ENCODE results near the gene IL17REL. TPM values are rescaled to one million over a fixed set of nuclear protein-coding genes. Genes with fewer than 3 reads are reported as not detected.

IL17REL gene
- total RNA-seq = not detected

- peak; percentile 30 for DNase-seq
- Mint-ChIP-seq H3K36me3 (no peaks in the 10 kb centered on the region), H3K27me3 (peaks cover 14% of the 10 kb centered on the region), H3K9me3 (no peaks in the 10 kb centered on the region), H3K4me3 (no peak within 1 kb of the TSS), H3K27ac (no peak within 1 kb of the TSS), H3K4me1 (peaks cover 5% of the 10 kb centered on the region)
- POLR2A ChIA-PET = no interaction called here
- no peak for ATAC-seq (ENCODE audit: low read depth)
Measured at GRCh38 chr22:50012211-50013181, at the start of gene IL17REL. Gene IL17REL (minus strand): TSS chr22:50012765. CDS start chr22:50012646, 119 bp downstream.

GRCh38 chr22:50061824-50062355 is 49.3 kb upstream of the IL17REL start:
- no peak for DNase-seq
- no peaks in the 10 kb centered on the region for H3K9me3 Mint-ChIP-seq
- no peak for ATAC-seq (ENCODE audit: low read depth)
- H3K27ac Mint-ChIP-seq = no peak overlapping the region
- no peak overlapping the region for H3K4me3 Mint-ChIP-seq
- no peaks in the 10 kb centered on the region for H3K36me3 Mint-ChIP-seq
- POLR2A ChIA-PET = no interaction called here
- peaks cover 19% of the 10 kb centered on the region for H3K27me3 Mint-ChIP-seq
- H3K4me1 Mint-ChIP-seq = peaks cover 4% of the 10 kb centered on the region

GRCh38 chr22:50061141-50061823 is 48.7 kb upstream of the IL17REL start:
- POLR2A ChIA-PET = no interaction called here
- ATAC-seq (ENCODE audit: low read depth) = no peak

DNA sequence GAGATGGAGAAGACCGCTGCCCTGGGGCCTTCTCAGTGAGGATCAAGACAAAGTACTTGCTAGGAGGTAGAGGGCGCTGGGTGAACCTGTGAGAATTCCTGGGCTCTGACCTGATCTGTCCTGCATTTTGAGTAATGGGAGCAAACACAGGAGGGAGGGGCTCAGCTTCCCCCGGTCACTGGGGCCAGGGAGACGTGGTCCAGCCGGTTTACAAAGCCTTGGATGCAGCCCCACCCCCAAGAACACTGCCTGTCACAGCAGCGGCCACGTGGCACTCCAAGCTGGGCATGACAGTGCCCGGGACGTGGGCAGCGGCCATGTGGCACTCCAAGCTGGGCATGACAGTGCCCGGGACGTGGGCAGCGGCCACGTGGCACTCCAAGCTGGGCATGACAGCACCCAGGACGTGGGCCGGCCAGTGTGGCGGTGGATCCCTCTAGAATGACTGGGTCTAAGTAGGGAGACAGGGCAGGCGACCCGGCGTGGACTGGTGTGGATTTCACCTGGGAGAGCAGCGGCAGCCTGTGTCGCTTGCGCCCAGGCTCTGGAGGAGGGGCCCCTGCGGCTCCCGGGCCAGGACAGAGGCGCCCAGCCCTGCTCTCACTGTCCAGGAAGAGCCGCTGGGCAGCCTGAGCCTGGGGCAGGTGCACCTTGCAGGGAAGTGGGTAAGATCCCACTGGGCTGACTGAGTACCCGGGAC is 48.0 kb upstream of the IL17REL start:
- POLR2A ChIA-PET = no interaction called here
- DNase-seq (no peak), ATAC-seq (ENCODE audit: low read depth) (no peak)
- Mint-ChIP-seq H3K27ac (no peak overlapping the region), H3K27me3 (peaks cover 24% of the 10 kb centered on the region), H3K36me3 (no peaks in the 10 kb centered on the region), H3K4me3 (no peak overlapping the region), H3K9me3 (no peaks in the 10 kb centered on the region), H3K4me1 (peaks cover 4% of the 10 kb centered on the region)

More at GRCh38 chr22:50061141-50061823, 48.7 kb upstream of the IL17REL start:
- DNase-seq = no peak
- Mint-ChIP-seq H3K4me1 (peaks cover 4% of the 10 kb centered on the region), H3K9me3 (no peaks in the 10 kb centered on the region), H3K27ac (no peak overlapping the region), H3K36me3 (no peaks in the 10 kb centered on the region), H3K4me3 (no peak overlapping the region), H3K27me3 (peaks cover 24% of the 10 kb centered on the region)

DNA sequence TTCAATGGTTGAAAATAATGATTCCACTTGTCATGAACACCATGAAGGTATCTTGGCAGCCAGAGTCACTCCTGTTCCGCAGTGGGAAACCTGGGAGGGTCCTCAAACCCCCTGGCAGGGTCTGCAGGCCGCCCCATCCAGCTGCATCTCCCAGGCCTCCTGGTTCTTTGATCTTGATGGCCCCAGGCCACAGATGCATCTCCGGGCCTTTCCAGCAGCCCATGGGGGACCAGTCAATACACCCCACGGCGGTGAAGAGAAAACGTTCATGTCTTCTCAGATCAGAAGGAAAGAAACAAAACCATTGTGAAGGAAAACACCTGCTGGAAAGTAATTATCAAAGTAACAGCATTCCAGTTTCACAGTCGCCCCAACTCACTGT is 47.3 kb upstream of the IL17REL start:
- no peak overlapping the region for H3K27ac Mint-ChIP-seq
- POLR2A ChIA-PET = no interaction called here
- H3K4me1 Mint-ChIP-seq = peaks cover 4% of the 10 kb centered on the region
- no peaks in the 10 kb centered on the region for H3K36me3 Mint-ChIP-seq
- peaks cover 24% of the 10 kb centered on the region for H3K27me3 Mint-ChIP-seq
- DNase-seq (no peak), ATAC-seq (ENCODE audit: low read depth) (no peak)
- H3K9me3 Mint-ChIP-seq = no peaks in the 10 kb centered on the region
- no peak overlapping the region for H3K4me3 Mint-ChIP-seq

- Mint-ChIP-seq H3K4me3 (no peak overlapping the region), H3K27ac (no peak overlapping the region), H3K9me3 (no peaks in the 10 kb centered on the region), H3K4me1 (peaks cover 4% of the 10 kb centered on the region), H3K27me3 (peaks cover 25% of the 10 kb centered on the region), H3K36me3 (no peaks in the 10 kb centered on the region)
- POLR2A ChIA-PET = no interaction called here
- no peak for ATAC-seq (ENCODE audit: low read depth)
- no peak for DNase-seq
Measured at GRCh38 chr22:50058906-50059880, 46.6 kb upstream of the IL17REL start.

DNA sequence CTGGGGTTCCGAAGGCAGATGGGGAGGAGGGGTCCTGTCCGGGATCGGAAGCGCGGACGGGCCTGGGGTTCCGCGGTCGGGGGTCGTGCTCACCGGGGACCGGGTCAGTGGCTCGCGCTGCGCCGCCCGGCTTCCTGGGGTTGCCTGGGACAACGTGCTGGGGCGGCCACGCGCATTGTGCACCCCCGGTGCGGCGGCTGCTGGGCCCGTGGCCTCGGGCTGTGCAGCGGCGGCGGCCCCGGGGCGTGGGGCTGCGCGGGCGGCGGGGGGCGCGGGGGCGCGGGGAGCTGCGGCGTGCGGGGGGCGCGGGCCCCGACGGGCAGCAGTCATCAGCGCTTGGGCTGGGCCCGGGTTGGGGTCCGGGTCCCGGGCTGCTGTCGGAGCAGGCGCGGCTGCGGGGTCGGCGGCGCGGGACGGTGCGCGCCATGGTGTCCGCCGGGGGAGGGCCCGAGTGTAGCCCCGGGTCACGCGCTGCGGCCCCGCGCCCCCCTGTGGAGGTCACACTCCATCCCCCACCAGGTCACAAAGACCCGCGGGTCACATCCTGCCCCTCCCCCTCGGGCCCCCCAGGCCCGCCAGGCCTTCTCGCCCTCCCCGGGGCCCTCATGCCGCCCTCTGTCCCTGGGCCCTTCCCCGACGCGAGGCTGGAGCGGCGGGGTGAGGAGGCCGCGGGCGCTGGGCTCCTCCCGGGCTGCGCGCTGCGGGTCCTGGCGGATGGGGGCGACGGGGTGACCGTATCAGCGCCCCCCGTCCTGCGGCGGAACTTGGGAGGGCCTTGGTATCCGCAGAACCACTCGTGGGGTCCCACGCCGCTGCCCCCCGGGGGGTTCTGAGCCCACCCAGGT is 45.7 kb upstream of the IL17REL start, which contains the start of gene TTLL8:
Gene TTLL8, minus strand, starts transcription at position 238 of the 845 bp plus-strand sequence.
- no peak within 1 kb of the TSS for H3K27ac Mint-ChIP-seq
- no peak for DNase-seq
- no peak within 1 kb of the TSS for H3K4me3 Mint-ChIP-seq
- peaks cover 6% of the 10 kb centered on the region for H3K9me3 Mint-ChIP-seq
- H3K36me3 Mint-ChIP-seq = no peaks in the 10 kb centered on the region
- H3K4me1 Mint-ChIP-seq = peaks cover 4% of the 10 kb centered on the region
- POLR2A ChIA-PET = no interaction called here
- peaks cover 30% of the 10 kb centered on the region for H3K27me3 Mint-ChIP-seq
- ATAC-seq (ENCODE audit: low read depth) = no peak

DNA sequence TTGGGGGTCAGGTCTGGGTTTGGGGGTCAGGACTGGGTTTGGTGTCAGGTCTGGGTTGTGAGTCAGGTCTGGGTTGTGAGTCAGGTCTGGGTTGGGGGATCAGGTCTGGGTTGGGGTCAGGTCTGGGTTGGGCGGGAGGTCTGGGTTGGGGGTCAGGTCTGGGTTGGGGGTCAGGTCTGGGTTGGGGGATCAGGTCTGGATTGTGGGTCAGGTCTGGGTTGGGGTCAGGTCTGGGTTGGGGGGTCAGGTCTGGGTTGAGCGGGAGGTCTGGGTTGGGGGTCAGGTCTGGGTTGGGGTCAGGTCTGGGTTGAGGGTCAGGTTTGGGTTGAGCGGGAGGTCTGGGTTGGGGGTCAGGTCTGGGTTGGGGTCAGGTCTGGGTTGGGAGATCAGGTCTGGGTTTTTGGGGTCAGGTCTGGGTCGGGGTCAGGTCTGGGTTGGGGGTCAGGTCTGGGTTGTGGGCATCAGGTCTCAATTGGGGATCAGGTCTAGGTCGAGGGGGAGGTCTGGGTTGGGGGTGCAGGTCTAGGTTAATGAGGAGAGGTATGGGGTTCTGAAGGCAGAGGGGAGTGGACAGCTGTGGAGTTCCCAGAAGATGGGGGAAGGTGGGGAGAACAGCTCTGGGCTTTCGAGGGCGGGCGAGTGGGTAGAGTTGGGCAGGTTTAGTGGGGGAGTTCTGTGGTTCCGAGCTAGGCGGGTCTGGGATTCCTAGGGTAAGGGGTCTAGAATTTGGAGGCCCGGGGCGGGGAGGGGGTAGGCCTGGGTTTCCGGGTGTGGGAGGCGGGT is 44.9 kb upstream of the IL17REL start:
- Mint-ChIP-seq H3K36me3 (no peaks in the 10 kb centered on the region), H3K27ac (no peak overlapping the region), H3K4me3 (no peak overlapping the region), H3K9me3 (peaks cover 6% of the 10 kb centered on the region), H3K27me3 (peaks cover 30% of the 10 kb centered on the region), H3K4me1 (peaks cover 4% of the 10 kb centered on the region)
- POLR2A ChIA-PET = no interaction called here
- DNase-seq (no peak), ATAC-seq (ENCODE audit: low read depth) (no peak)

- DNase-seq = no peak
- Mint-ChIP-seq H3K4me3 (no peak overlapping the region), H3K9me3 (peaks cover 9% of the 10 kb centered on the region), H3K4me1 (peaks cover 2% of the 10 kb centered on the region), H3K27me3 (peaks cover 30% of the 10 kb centered on the region), H3K36me3 (no peaks in the 10 kb centered on the region), H3K27ac (no peak overlapping the region)
- POLR2A ChIA-PET = no interaction called here
- ATAC-seq (ENCODE audit: low read depth) = no peak
Measured at GRCh38 chr22:50056214-50056972, 43.8 kb upstream of the IL17REL start.

DNA sequence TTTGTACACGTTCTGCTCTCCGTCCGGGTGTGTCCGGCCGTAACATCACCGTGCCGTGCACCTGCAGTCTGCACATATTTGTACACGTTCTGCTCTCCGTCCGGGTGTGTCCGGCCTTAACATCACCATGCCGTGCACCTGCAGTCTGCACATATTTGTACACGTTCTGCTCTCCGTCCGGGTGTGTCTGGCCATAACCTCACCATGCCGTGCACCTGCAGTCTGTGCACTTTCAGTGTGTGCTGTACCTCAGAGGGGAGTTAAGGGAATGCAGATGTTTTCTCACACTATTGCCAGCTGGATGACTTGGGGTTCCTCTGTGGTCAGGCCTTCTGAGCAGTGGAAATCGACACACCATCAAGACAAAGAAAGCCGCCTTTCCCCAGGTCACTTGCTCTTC is 41.3 kb upstream of the IL17REL start:
- H3K4me3 Mint-ChIP-seq = no peak overlapping the region
- DNase-seq (no peak), ATAC-seq (ENCODE audit: low read depth) (no peak)
- H3K27me3 Mint-ChIP-seq = peaks cover 21% of the 10 kb centered on the region
- no peaks in the 10 kb centered on the region for H3K36me3 Mint-ChIP-seq
- POLR2A ChIA-PET = no interaction called here
- H3K9me3 Mint-ChIP-seq = peaks cover 9% of the 10 kb centered on the region
- no peak overlapping the region for H3K27ac Mint-ChIP-seq
- H3K4me1 Mint-ChIP-seq = peaks cover 2% of the 10 kb centered on the region

GRCh38 chr22:50051930-50052329 is 39.4 kb upstream of the IL17REL start:
- Mint-ChIP-seq H3K27ac (no peak overlapping the region), H3K4me1 (no peaks in the 10 kb centered on the region), H3K9me3 (peaks cover 9% of the 10 kb centered on the region), H3K4me3 (no peak overlapping the region), H3K36me3 (no peaks in the 10 kb centered on the region), H3K27me3 (peaks cover 15% of the 10 kb centered on the region)
- ATAC-seq (ENCODE audit: low read depth) (no peak), DNase-seq (no peak)
- POLR2A ChIA-PET = no interaction called here

All from activated naive CD8-positive, alpha-beta T cell treated with anti-CD3 and anti-CD28 coated beads, Interleukin-2, amount 10 ng/mL, durations not matched to agents 7 days and 5 days (primary cell).